Esophagus squamous epithelium (tissue), 5 donors: ENCODE results near the gene ZDHHC14. TPM values are rescaled to one million over a fixed set of nuclear protein-coding genes. Genes with fewer than 3 reads are reported as not detected.

Source experiments
- DNase-seq: peaks from one replicate; lab custom pipeline; 2025; lab: John Stamatoyannopoulos, UW
- H3K27ac ChIP-seq, 4 donors: fragments of 200-600 bp; sonication (generic); one replicate each; pipeline ENCODE4 v1.5.1; 2016 to 2019; ENCODE audit warnings: mild to moderate bottlenecking in 1 of 4
- H3K27me3 ChIP-seq, 4 donors: fragments of 200-600 bp; sonication (generic); 1 replicate in 3 of 4; 2 replicates in 1 of 4; pipeline versions ENCODE4 v1.5.1 to v1.6.0; 2017 to 2021; ENCODE audit warnings: antibody characterized with exemption in 1 of 4
- H3K36me3 ChIP-seq, 3 donors: fragments of 200-600 bp; sonication (generic); one replicate each; pipeline ENCODE4 v1.5.1; 2016 to 2019
- H3K4me1 ChIP-seq, 3 donors: fragments of 200-600 bp; sonication (generic); one replicate each; pipeline ENCODE4 v1.5.1; 2017 to 2019
- H3K4me3 ChIP-seq, 4 donors: fragments of 200-600 bp; sonication (generic); 1 replicate in 3 of 4; 2 replicates in 1 of 4; pipeline ENCODE4 v1.5.1; 2016 to 2019; ENCODE audit warnings: mild to moderate bottlenecking in 2 of 4, moderate library complexity in 1 of 4
- H3K9me3 ChIP-seq, 3 donors: fragments of 200-600 bp; sonication (generic); one replicate each; pipeline ENCODE4 v1.5.1; 2016 to 2019
- POLR2A ChIP-seq, 4 donors: fragments of 450-650 bp; IDR thresholded peaks; one replicate each; pipeline ENCODE4 v1.6.1; 2017; ENCODE audit warnings: antibody characterized with exemption in 4 of 4, mild to moderate bottlenecking in 4 of 4, moderate library complexity in 3 of 4
- WGBS, 2 donors: methylation state at CpG; one replicate each; pipeline ENCODE4 v1.1.5; 2018; 5-methylcytosine and 5-hydroxymethylcytosine counted together
- intact Hi-C: fragments of 100-400 bp; cut with DNase I; formaldehyde crosslinking; loops from one replicate; pipeline ENCODE4 v1.15.0; 2022
- total RNA-seq, 4 donors: library from RNA; depleted of rRNA; stranded (reverse); fragments of >200 nt; gene quantifications; one replicate each; pipeline ENCODE4 v1.1.0, GENCODE V29; 2016
- TF ChIP-seq, protein P1 (sequence below), 6 experiments: fragments of 450-650 bp in 4 of 6; fragments of 200-600 bp in 2 of 6; sonication (generic) in 2 of 6; IDR thresholded peaks; one replicate each; pipeline ENCODE4 v1.5.1; 2016 to 2019; ENCODE audit warnings: antibody characterized with exemption in 6 of 6, mild to moderate bottlenecking in 4 of 6, moderate library complexity in 4 of 6
- donor health status: DM: yes; HTN: yes; CAD: no.

The ZDHHC14 gene
- total RNA-seq, 4 donors from 2014 or later: 6.1 to 15.6 (median 6.9) TPM

DNA sequence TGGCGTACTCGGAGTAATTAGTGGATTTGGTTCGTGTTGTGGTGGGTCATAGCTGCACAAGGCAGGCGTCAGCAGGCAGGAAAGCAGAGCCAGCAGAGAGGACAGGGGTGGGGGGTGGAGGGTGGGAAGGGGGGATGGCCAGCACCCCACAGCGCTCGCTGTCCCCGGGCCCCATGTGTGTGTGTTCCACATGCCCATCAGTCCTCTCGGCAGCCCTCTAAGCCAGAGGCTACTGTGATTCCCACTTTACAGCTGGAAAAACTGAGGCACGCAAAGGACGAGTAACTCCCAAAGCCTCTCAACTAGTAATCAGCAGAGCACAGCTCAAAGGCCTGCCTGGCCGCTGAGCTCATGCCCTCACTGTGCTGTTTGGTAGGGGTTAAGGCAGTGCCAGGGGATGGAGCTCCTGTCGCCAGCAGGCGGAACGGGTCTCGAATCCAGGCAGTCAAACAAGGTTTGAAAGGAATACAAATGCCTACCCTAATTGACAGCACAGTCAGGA is 175.2 kb downstream of the ZDHHC14 start:
- H3K4me3 ChIP-seq: no peak overlapping the region
- WGBS, 2 donors: 72 to 77% methylated on average over 4 to 11 of the region's 15 CpGs
- intact Hi-C loops: no loop called here

DNA sequence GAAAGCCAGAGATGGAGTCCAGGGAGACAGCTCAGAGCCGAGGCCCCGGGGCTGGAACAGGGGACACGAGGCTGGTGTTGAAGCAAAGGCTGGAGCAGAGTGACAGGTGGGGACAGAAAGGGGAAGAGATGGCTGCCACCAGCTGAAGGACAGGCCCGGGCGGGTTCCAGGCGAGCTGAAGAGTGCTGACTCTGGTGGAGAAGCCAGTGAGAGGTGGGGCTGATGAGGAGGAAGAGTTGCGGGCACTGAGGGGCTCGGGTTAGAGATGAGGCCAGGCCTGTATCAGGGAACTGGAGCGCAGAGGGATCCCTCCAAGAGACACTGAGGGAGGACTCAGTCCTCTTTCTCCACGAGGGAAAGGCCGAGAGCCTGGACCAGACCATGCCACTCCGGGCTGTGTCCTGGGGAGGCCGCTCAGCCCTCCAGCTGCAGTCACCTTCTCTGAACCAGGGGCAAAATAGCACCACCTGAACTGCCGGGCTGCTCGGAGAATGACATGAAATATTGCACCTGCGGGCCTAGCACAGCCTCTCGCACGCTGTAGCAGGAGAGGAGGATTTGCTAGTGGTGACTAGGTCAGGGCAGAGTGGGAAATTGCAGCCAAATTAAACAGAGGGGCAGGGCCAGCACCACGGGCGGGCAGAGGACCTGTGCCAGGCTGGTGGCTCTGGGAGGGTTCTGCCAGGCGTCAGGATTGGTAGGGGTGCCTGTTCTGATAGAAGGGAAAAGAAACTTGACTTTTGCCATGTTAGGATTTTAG is 175.9 kb downstream of the ZDHHC14 start:
- Histone ChIP-seq H3K36me3 (no peaks in the 10 kb centered on the region), H3K27ac (peak overlapping the region in 1 of 4 donors; percentile 13), H3K4me1 (peaks cover 0 to 23% (median 11%) of the 10 kb centered on the region in 3 donors), H3K4me3 (no peak overlapping the region), H3K9me3 (no peaks in the 10 kb centered on the region), H3K27me3 (no peaks in the 10 kb centered on the region)
- DNase-seq: no peak
- 43 to 60% methylated on average over 13 to 20 of the region's 21 CpGs for WGBS, 2 donors
- intact Hi-C loops: no loop called here
- no peak for TF ChIP-seq POLR2A (IDR thresholded peaks at IDR 0.05)
- TF ChIP-seq, protein P1, sequence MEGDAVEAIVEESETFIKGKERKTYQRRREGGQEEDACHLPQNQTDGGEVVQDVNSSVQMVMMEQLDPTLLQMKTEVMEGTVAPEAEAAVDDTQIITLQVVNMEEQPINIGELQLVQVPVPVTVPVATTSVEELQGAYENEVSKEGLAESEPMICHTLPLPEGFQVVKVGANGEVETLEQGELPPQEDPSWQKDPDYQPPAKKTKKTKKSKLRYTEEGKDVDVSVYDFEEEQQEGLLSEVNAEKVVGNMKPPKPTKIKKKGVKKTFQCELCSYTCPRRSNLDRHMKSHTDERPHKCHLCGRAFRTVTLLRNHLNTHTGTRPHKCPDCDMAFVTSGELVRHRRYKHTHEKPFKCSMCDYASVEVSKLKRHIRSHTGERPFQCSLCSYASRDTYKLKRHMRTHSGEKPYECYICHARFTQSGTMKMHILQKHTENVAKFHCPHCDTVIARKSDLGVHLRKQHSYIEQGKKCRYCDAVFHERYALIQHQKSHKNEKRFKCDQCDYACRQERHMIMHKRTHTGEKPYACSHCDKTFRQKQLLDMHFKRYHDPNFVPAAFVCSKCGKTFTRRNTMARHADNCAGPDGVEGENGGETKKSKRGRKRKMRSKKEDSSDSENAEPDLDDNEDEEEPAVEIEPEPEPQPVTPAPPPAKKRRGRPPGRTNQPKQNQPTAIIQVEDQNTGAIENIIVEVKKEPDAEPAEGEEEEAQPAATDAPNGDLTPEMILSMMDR (IDR thresholded peaks at IDR 0.05): no peak

More for the DNA sequence above, 175.2 kb downstream of the ZDHHC14 start:
- no peak for TF ChIP-seq POLR2A (IDR thresholded peaks at IDR 0.05)
- TF ChIP-seq, protein P1 (IDR thresholded peaks at IDR 0.05): no peak
- no peak overlapping the region for H3K27ac ChIP-seq
- no peak for DNase-seq
- H3K4me1 ChIP-seq: peaks cover 0 to 30% (median 13%) of the 10 kb centered on the region in 3 donors
- no peaks in the 10 kb centered on the region for H3K36me3 ChIP-seq
- no peaks in the 10 kb centered on the region for H3K27me3 ChIP-seq
- no peaks in the 10 kb centered on the region for H3K9me3 ChIP-seq

DNA sequence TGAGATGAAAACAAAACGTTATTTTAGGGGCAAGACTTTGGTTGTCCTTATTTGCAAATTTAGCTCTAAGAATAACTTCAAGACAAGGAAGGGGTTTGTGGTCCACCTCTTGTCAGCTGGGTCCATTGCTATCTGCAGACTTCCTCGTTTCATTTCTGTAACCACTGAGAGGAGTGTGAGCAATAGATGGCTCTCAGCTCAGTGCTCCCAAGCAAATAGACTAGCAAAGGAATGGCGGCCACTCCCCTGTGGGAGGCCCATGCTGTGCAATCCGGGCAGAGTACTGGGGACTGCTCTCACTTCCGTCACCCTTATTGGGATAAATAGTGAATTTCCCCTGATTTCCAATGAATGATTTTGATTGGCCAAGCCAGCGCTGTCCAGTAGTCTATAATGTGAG is 176.6 kb downstream of the ZDHHC14 start:
- TF ChIP-seq POLR2A (IDR thresholded peaks at IDR 0.05): no peak
- TF ChIP-seq, protein P1 (IDR thresholded peaks at IDR 0.05): no peak
- WGBS, 2 donors: 79 to 86% methylated on average over 5 to 6 of the region's 6 CpGs

DNA sequence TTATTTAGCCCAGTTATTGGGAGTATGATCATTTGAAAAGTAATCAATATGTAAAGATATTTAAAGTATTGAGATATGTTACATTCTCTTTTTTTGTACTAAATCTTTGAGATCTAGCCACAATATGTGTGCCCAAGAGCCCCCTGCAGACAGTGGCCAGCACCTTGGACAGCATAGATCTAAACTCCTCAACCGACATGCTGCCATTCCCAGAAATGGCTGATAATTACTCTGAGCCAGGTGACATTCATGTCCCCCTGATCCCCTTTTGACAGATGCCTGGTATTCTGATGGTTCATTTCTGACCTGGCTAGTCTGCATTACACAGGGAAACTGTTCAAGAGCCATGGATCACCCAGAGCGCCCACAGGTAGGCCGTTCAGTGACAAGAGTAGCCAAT is 177.1 kb downstream of the ZDHHC14 start:
- Histone ChIP-seq H3K9me3 (no peaks in the 10 kb centered on the region), H3K4me1 (peaks cover 0 to 27% (median 11%) of the 10 kb centered on the region in 3 donors), H3K36me3 (no peaks in the 10 kb centered on the region), H3K27me3 (no peaks in the 10 kb centered on the region), H3K27ac (no peak overlapping the region), H3K4me3 (no peak overlapping the region)
- no peak for DNase-seq
- 86 to 97% methylated on average over 3 of the region's 3 CpGs for WGBS, 2 donors
- intact Hi-C loops: no loop called here
- TF ChIP-seq POLR2A (IDR thresholded peaks at IDR 0.05): no peak
- TF ChIP-seq, protein P1 (IDR thresholded peaks at IDR 0.05): no peak

More for the DNA sequence above, 176.6 kb downstream of the ZDHHC14 start:
- Histone ChIP-seq H3K27me3 (no peaks in the 10 kb centered on the region), H3K36me3 (no peaks in the 10 kb centered on the region), H3K9me3 (no peaks in the 10 kb centered on the region), H3K4me1 (peaks cover 0 to 22% (median 11%) of the 10 kb centered on the region in 3 donors), H3K4me3 (no peak overlapping the region), H3K27ac (no peak overlapping the region)
- intact Hi-C loops: no loop called here
- no peak for DNase-seq

DNA sequence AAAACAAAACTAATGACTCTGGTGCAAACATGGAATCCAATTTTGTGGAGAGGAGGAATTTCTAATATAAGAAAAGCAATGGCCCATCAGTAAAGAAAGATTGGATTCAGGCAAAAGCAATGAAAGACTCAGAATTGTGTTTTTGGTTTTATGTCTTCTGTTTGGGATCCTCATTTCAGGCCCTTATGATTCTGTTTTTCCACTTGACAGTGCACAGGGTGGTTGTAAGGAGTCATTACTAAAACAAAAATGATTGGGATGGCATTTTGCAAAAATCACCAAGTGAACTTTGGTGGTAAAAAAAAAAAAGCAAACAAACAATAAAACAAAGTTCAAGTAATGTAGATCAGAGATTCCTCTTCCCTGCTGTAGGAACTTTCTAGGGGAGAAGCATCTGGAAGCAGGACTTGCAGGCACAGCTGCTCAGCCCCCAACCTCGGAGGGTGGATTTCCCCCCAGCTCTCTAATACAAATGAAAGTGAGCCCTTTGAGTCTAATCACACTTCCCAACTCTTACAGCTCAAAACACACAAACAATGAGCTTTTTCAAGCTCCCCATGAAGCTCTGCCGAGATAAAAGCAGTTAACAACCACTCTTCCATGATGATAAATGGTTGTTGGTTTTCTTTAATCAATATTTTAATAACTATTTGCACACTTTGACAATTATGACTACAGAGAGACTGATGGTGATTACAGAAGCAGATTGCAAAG is 177.7 kb downstream of the ZDHHC14 start:
- TF ChIP-seq POLR2A (IDR thresholded peaks at IDR 0.05): no peak
- TF ChIP-seq, protein P1 (IDR thresholded peaks at IDR 0.05): no peak
- H3K27me3 ChIP-seq: no peaks in the 10 kb centered on the region
- H3K36me3 ChIP-seq: no peaks in the 10 kb centered on the region
- intact Hi-C loops: no loop called here
- H3K4me1 ChIP-seq: peaks cover 0 to 29% (median 11%) of the 10 kb centered on the region in 3 donors
- WGBS, 2 donors: 46 to 53% methylated on average over 2 of the region's 2 CpGs
- no peak for DNase-seq
- H3K27ac ChIP-seq: no peak overlapping the region
- H3K4me3 ChIP-seq: no peak overlapping the region
- no peaks in the 10 kb centered on the region for H3K9me3 ChIP-seq
